ENCODE data around the gene TANK.
"Not testable (repeated sequence)": the region's sequence is repeated elsewhere in the genome, so short reads cannot be mapped to it uniquely, and the experiment has no call there.

TANK gene

GRCh38 chr2:161170377-161170776, 10.1 kb downstream of the TANK start:
- DNase-seq, result no peak

DNA sequence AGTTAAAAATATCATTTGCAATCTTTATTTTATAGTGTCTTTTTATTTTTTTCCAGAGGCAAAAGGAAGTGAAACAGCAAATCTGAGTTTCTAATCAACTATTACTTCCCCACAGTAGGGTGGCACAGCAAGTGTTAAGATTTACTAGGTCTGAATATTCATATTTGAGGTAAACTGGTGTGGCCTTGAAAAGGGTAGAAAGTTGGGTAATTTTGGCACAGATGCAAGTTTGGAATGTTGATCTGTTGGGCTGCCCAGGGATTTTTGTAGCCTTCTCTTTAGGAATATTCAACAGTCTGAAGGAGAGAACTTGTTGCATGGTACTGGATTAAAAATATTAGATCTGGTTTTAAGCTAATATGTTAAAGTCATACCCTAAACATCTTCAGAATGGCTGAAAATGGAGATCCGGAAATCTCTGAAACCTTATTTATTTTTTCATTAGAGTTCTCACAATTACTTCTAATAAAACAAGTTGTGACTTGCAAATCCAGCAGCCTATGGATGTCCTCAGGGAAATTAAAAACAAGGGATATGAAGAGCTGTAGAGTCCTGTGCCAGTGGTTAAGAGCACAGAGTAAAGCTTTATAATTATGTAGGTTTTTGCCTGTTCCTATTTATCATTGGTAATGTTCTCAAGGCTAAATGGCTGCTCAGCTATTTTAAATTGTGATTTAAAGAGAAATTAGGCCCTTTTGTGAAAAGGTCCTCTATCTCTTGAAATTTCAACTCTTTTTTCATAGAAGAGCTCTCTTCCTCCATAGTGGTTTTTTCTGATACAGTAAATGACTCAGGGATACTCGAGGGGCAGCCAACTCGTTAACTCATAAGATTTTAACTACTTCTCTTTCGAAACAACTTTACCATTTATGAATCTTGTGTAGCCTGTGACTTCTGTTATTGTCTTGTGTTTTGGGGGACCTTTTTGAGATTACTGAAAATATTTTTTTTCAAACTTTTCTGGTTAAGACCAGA, 11.0 kb downstream of the TANK start:
- DNase-seq, result no peak

DNA sequence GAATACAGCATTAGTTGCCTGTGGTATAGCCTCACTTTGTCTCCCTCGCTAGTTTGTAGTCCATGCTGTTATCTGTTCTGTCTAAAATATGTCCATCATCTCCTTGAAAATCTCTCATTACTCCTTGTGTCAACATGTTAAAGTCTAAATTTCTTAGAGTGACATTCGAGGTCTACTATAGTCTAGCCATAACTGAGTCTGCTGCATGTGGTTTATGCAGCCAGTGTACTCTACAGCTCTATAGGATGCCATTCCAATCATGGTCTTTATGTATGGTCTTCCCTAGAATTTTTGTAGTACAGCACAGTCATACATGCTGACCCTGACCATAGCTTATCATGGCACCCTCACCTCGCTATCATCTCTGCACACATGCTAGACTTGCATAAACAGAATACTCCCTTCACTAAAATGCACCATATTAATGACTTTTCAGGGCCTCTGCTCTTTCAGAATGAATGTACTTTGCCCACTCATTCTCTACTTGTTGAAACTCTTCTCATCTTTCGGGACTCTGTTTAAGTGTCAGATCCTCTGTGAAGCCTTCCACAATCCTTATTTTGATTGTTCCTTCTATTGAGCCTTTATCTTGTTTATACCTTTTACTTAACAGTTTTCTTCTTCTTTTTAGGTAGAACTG, 12.8 kb downstream of the TANK start:
- no peak for DNase-seq

DNA sequence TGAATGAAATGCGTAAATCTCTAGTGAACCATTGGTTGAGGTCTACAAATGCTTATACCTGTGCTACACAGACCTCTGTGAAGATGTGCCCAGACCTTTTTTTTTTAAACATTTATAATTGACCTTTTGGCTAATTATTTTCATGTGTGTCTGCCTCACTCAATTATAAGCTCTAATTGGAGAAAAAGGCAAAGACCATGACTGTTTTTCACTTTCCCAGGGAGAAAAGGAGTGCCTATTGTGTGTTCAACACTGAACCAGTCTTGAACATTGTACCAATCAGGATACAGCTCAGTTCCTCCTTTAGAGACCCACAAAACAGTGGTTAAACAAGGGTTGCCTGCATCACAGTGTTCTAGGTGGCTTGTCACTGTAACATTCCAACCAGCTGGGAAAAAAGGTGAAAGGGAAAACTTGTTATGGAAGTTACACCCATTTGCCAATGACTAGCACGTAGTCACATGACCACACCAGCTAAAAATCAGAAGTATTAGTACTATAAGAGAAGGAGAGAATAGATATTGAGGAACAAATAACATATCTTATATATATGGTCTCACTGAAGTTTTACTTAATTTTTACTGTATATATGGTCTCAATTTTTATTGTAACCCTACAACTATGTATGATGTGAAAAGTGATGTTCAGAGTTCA, 13.4 kb downstream of the TANK start:
- DNase-seq, result no peak

- DNase-seq, result no peak
Observed at GRCh38 chr2:161177969-161178368, 17.7 kb downstream of the TANK start.

GRCh38 chr2:161178756-161179155, 18.5 kb downstream of the TANK start:
- no peak for DNase-seq

- DNase-seq, result no peak
Observed at GRCh38 chr2:161190050-161190449, 29.8 kb downstream of the TANK start.

DNA sequence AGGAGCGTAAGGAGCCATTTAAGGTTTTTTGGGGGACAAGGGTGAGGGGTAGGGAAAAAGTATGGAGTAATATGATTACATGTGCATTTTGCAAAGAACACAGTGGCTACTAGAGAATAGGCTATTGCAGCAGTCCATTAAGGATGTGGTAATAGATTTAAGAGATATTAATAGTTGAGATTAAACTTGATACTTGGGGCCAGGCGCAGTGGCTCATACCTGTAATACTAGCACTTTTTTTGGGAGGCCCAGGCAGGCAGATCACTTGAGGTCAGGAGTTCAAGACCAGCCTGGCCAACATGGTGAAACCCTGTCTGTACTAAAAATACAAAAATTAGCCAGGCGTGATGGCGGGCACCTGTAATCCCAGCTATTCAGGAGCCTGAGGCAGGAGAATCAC, 35.4 kb downstream of the TANK start:
- DNase-seq, result not testable (repeated sequence)

DNA sequence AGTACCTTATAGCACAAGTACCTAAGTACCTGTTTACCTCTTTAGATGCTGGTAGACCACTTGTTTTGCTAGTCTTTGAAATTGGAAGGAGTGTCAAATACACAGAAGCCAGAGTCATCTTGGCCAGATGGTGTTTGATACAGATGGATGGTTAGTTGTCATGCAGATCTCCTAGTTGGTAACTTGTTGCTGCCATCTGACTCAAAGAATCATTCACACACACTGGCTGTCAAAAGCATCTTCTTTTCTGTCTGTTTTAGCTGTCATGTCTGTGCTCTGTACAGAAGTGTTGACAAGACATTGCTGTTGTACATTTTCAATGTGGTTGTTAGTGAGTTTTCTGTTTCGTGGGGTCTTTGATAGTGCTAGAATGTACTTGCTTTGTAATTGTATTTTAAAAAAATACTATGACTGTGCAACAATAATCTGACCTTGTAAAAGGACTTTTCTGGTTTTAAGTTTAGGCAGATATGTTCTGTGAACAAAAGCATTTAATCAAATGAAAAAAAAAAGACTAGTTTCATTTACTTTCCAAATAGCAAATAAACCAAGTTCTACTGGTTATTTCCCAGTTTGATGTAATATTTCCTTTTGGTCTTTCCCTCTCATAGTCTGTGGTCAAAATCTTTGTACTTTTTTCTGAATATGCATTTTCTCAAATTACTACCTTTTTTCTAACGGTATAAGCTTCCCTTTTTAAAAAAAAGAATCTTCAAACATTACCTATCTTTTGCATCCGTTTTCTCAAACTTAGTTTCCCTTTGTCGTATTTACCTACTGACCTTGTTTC, 39.9 kb downstream of the TANK start:
- no peak for DNase-seq

DNA sequence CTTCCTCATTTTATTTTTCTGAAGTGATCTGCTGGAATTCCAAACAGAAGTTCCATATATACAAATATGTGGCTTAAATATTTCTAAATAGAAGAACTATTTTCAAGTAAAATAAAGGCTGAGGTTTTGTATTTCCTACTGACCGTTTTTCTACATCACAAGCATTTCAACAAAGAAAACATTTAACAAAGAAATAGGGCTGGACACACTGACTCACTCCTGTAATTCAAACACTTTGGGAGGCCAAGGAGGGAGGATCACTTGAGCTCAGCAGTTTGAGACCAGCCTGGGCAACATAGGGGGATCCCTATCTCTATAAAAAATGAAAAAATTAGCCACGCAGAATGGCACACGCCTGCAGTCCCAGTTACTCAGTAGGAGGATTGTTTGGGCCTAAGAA, 44.6 kb downstream of the TANK start:
- no peak for DNase-seq

- DNase-seq, result no peak
Observed at GRCh38 chr2:161206471-161207032, 46.3 kb downstream of the TANK start.

- DNase-seq, result no peak
Observed at GRCh38 chr2:161207941-161208340, 47.7 kb downstream of the TANK start.

- no peak for DNase-seq
Observed at GRCh38 chr2:161208527-161209139, 48.4 kb downstream of the TANK start.

- DNase-seq, result no peak
Observed at GRCh38 chr2:161209902-161210301, 49.7 kb downstream of the TANK start.

DNA sequence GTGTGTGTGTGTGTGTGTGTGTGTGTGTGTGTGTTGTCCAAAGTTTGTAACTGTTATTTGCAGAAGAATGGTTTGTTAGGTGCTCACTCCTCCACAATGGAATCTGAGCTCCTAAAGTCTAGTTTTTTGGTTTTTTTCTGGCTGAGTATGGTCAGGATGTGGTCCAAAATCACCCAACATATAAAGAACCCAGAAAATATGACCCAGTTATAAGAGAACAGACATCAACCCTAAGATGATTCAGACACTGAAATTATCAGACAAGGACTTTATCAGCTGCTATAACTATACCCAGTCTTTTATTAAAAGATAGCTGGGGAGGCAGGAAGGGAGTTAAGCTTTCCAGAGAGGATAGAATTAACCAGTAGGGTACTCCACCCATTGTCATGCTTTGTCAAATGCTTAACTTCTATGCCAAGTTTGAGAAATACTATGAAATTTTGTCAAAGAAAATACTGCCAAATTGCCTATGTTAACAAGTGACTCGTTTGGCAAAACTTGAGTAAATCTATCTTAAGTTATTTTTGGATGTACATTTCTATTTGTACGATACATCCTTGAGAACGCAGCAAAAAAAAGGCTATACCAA, 57.5 kb downstream of the TANK start:
- no peak for DNase-seq

- no peak for DNase-seq
Observed at GRCh38 chr2:161219211-161219610, 59.0 kb downstream of the TANK start.

- no peak for DNase-seq
Observed at GRCh38 chr2:161223139-161223732, 63.0 kb downstream of the TANK start.

DNA sequence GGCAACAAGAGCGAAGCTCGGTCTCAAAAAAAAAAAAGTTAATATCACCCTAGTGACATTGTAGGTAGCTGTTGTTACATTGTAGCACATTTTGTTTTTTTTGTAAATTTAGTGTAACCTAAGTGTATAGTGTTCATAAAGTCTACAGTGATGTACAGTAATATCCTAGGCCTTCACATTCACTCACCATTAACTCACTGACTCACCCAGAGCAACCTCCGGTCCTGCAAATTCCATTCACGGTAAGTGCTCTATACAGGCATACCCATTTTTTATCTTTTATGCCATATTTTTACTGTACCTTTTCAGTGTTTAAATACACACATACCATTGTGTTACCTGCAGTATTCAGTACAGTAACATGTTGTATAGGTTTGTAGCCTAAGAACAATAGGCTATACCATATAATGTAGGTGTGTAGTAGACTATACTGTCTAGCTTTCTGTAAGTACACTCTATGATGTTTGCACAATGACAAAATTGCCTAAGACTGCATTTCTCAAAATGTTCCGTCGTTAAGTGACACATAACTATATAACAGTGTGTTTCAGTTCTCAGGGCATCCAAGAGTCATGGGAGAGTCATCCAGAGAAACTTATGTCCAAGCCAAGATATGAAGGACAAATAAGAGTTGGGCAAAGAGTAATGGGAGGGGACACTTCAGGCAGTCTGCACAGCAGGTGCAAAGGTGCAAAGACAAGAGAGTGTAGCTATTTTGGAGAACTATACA, 68.4 kb downstream of the TANK start:
- no peak for DNase-seq

GRCh38 chr2:161230959-161231358, 70.7 kb downstream of the TANK start:
- no peak for DNase-seq

DNA sequence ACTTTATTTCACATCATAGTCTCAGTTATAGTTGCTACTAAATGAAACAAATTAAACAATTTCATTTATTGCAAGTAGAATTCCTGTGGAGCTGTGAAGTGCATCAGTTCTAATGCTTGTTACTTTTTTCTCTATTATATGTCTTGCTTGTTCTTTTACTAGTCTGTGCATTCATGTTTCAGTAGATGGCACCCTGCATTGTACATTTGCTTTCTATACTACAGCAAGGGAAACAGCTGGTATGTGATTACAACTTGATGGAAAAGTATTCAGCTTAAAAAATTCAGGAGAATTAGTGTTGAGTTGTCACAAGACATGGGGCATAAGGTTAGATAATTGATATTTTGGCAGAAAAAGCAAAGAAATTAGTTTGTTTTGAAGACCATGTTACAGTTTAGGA, 72.3 kb downstream of the TANK start:
- no peak for DNase-seq
